ENCODE data around the gene OR52E6.

- TF ChIP-seq CTCF (CRISPR knock-in tag; IDR thresholded peaks at IDR 0.05) = no peak
- no peak for TF ChIP-seq EZH2 (conservative IDR thresholded peaks at IDR 0.05; ENCODE audit: low read depth, low read length)
- no peak for TF ChIP-seq YY1 (IDR thresholded peaks at IDR 0.05; ENCODE audit: insufficient read depth, insufficient replicate concordance, low read depth, low read length)
- no peak for TF ChIP-seq ATF4 (CRISPR knock-in tag; IDR thresholded peaks at IDR 0.05)
- TF ChIP-seq SRSF4 (IDR thresholded peaks at IDR 0.05; ENCODE audit: low read depth, low read length, poor library complexity, severe bottlenecking) = no peak
- TF ChIP-seq MAX (IDR thresholded peaks at IDR 0.05) = no peak
- no peak for TF ChIP-seq ZNF589 (CRISPR knock-in tag; conservative IDR thresholded peaks at IDR 0.05)
- TF ChIP-seq SP2 (CRISPR knock-in tag; IDR thresholded peaks at IDR 0.05) = no peak
- no peak for TF ChIP-seq ELF4 (CRISPR knock-in tag; IDR thresholded peaks at IDR 0.05; ENCODE audit: borderline replicate concordance)
- TF ChIP-seq ZMAT3 (CRISPR knock-in tag; conservative IDR thresholded peaks at IDR 0.05) = no peak
- no peak for TF ChIP-seq HCFC1 (IDR thresholded peaks at IDR 0.05; ENCODE audit: low read depth, low read length)
- no peak for TF ChIP-seq ZNF414 (CRISPR knock-in tag; IDR thresholded peaks at IDR 0.05)
- no peak for TF ChIP-seq ZNF512 (CRISPR knock-in tag; IDR thresholded peaks at IDR 0.05)
- TF ChIP-seq ZNF800 (CRISPR knock-in tag; IDR thresholded peaks at IDR 0.05) = no peak
Observed at GRCh38 chr11:5815534-5815933, 26.2 kb downstream of the OR52E6 start.
